GM19324 (cell line): ENCODE measurements around the gene DPEP2NB.
"Not testable (repeated sequence)": the region's sequence is repeated elsewhere in the genome, so short reads cannot be mapped to it uniquely, and the experiment has no call there.

Experiments used
- ATAC-seq: cut with Tn5 transposase; IDR thresholded peaks from one replicate; pipeline ENCODE4 v1.9.1; 2021; ENCODE audit warnings: mild to moderate bottlenecking, moderate library complexity; ENCODE audit not compliant: unreplicated experiment, low FRiP score

The DPEP2NB gene

GRCh38 chr16:68019167-68019680, 3.5 kb upstream of the DPEP2NB start:
- no peak for ATAC-seq

GRCh38 chr16:68013440-68013839, 2.3 kb downstream of the DPEP2NB start:
- ATAC-seq: no peak

GRCh38 chr16:68009872-68010271, 5.8 kb downstream of the DPEP2NB start:
- not testable (repeated sequence) for ATAC-seq

- no peak for ATAC-seq
Observed at GRCh38 chr16:68009157-68009735, 6.5 kb downstream of the DPEP2NB start.

- ATAC-seq: no peak
Observed at GRCh38 chr16:68005786-68006286, 9.9 kb downstream of the DPEP2NB start.

- ATAC-seq: no peak
Observed at GRCh38 chr16:68005211-68005610, 10.5 kb downstream of the DPEP2NB start.

- ATAC-seq: no peak
Observed at GRCh38 chr16:68003031-68003430, 12.7 kb downstream of the DPEP2NB start.

GRCh38 chr16:68000450-68000849, 15.3 kb downstream of the DPEP2NB start:
- no peak for ATAC-seq

GRCh38 chr16:67999985-68000384, 15.7 kb downstream of the DPEP2NB start:
- ATAC-seq: no peak

- not testable (repeated sequence) for ATAC-seq
Observed at GRCh38 chr16:67998779-67999688, 16.7 kb downstream of the DPEP2NB start, which contains the start of gene DPEP2. Gene DPEP2, minus strand, starts transcription at chr16:67999484. Its CDS starts 6,272 bp downstream, at chr16:67993212.

- not testable (repeated sequence) for ATAC-seq
Observed at GRCh38 chr16:67998231-67998778, 17.4 kb downstream of the DPEP2NB start.

GRCh38 chr16:67996666-67997065, 19.0 kb downstream of the DPEP2NB start:
- ATAC-seq: no peak

GRCh38 chr16:67995423-67995822, 20.3 kb downstream of the DPEP2NB start:
- ATAC-seq: no peak

- ATAC-seq: not testable (repeated sequence)
Observed at GRCh38 chr16:67994040-67994408, 21.7 kb downstream of the DPEP2NB start.

GRCh38 chr16:67993207-67994039, 22.3 kb downstream of the DPEP2NB start:
- ATAC-seq: peak; percentile 75

- no peak for ATAC-seq
Observed at GRCh38 chr16:67992661-67993206, 23.0 kb downstream of the DPEP2NB start.

GRCh38 chr16:67990018-67990386, 25.7 kb downstream of the DPEP2NB start:
- ATAC-seq: no peak

GRCh38 chr16:67989322-67990017, 26.2 kb downstream of the DPEP2NB start:
- no peak for ATAC-seq

GRCh38 chr16:67988675-67989074, 27.0 kb downstream of the DPEP2NB start:
- ATAC-seq: no peak
